ENCODE results near the gene RAPGEFL1. TPM values are rescaled to one million over a fixed set of nuclear protein-coding genes. Genes with fewer than 3 reads are reported as not detected.
"Not testable (repeated sequence)": the region's sequence is repeated elsewhere in the genome, so short reads cannot be mapped to it uniquely, and the experiment has no call there.

Gene RAPGEFL1
- total and polyA plus RNA-seq, 2 of the 8 experiments (the other 6 are each of a cell fraction or from before 2014, with no cell fraction given), result 20.0 to 20.2 TPM

DNA sequence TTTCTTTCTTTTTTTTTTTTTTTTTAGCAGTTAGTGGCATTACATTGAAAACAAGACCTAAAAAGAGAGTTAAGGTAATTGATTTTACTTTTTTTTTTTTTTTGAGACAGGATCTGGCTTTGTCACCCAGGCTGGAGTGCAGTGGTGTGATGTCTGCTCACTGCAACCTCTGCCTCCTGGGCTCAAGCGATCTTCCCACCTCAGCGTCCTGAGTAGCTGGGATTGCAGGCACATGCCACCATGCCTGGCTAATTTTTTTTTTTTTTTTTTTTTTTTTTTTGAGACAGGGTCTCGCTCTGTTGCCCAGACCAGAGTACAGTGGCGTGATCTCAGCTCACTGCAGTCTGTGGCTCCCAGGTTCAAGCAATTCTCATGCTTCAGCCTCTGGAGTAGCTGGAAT is 54.7 kb downstream of the RAPGEFL1 start:
- H4K20me1 ChIP-seq (replicated peaks in 1 of 2; ENCODE audit: control insufficient read depth in 1 of 2, insufficient read depth in 2 of 2, low read length in 2 of 2); H3K23ac ChIP-seq (ENCODE audit: insufficient read length); H3K56ac ChIP-seq (replicated peaks; ENCODE audit: insufficient read length, low read depth, low read length); FAIRE-seq; H2BK12ac ChIP-seq (ENCODE audit: low read depth, low read length); H3K23me2 ChIP-seq (ENCODE audit: low read depth, low read length); H3K27ac ChIP-seq (ENCODE audit: low read depth, low read length); H3K9me3 ChIP-seq (ENCODE audit: insufficient read depth in 2 of 2, low read depth in 1 of 2, low read length in 1 of 2); H3K4me3 ChIP-seq (ENCODE audit: extremely low read depth in 1 of 4, insufficient read depth in 2 of 4, low read depth in 3 of 4, low read length in 4 of 4); DNase-seq (ENCODE audit: low read depth in 1 of 2, low spot score in 2 of 2); H2BK120ac ChIP-seq (replicated peaks; ENCODE audit: low read depth, low read length); H2AFZ ChIP-seq (ENCODE audit: low read length); H4K8ac ChIP-seq (ENCODE audit: extremely low read depth, insufficient read depth, low read length); H2BK5ac ChIP-seq (ENCODE audit: low read depth, low read length); H3K18ac ChIP-seq (ENCODE audit: extremely low read depth, low read length); H3K79me1 ChIP-seq (ENCODE audit: low read depth, low read length); H3K4ac ChIP-seq (replicated peaks; ENCODE audit: insufficient read length, low read depth, low read length); H3K14ac ChIP-seq (ENCODE audit: insufficient read length); H2BK15ac ChIP-seq (ENCODE audit: low read length); H4K5ac ChIP-seq (ENCODE audit: insufficient read length, low read depth, low read length); POLR2A ChIA-PET (ENCODE audit: partially characterized antibody); H3K4me2 ChIP-seq (ENCODE audit: insufficient read depth in 1 of 2, low read depth in 2 of 2, low read length in 2 of 2); H2BK20ac ChIP-seq (ENCODE audit: low read length); H3K4me1 ChIP-seq (replicated peaks in 1 of 4; ENCODE audit: control insufficient read depth in 3 of 4, insufficient read depth in 4 of 4, low read length in 3 of 4); H3K27me3 ChIP-seq (replicated peaks in 1 of 4; ENCODE audit: control insufficient read depth in 3 of 4, extremely low read depth in 1 of 4, insufficient read depth in 3 of 4, low read length in 3 of 4); H4K91ac ChIP-seq (replicated peaks; ENCODE audit: insufficient read length, low read length); H3K9ac ChIP-seq (replicated peaks in 1 of 4; ENCODE audit: extremely low read depth in 1 of 4, low read depth in 3 of 4, low read length in 3 of 4): not testable (repeated sequence)
- Histone ChIP-seq H2AK5ac (ENCODE audit: low read depth, low read length) (0 out of 2 replicates have a peak overlapping the region, but pooled peaks have one; percentile 53), H3K36me3 (ENCODE audit: control insufficient read depth in 2 of 4, insufficient read depth in 4 of 4, low read length in 3 of 4) (peaks cover 0 to 14% (median 0%) of the 10 kb centered on the region in 4 experiments; a peak in 2 of 8 replicates), H3K79me2 (ENCODE audit: control insufficient read depth in 1 of 2, insufficient read depth in 2 of 2, low read length in 2 of 2) (peaks cover 0 to 19% of the 10 kb centered on the region in 2 experiments; a peak in 2 of 4 replicates)
- CTCF ChIA-PET (ENCODE audit: partially characterized antibody), result interaction anchor here (0.6 to 2.2 kb wide), 4 partner anchors 13 to 120 kb away, joined by 3 to 6 read pairs (median 4); partner anchors contain the start of gene WIPF2
- 89% methylated on average over 3 of the region's 4 CpGs; no CpG with 5 or more reads in 1 of the 2 experiments for WGBS, 2 experiments (ENCODE audit: extremely low coverage in 1 of 2, insufficient coverage in 1 of 2, insufficient read length in 1 of 2, insufficient replicate concordance in 2 of 2, low coverage in 1 of 2, low lambda C conversion rate in 2 of 2, missing lambda C conversion rate in 1 of 2)

All from H1 (cell line).